Breast epithelium (tissue), 3 donors: ENCODE results near the gene ILRUN.

Source experiments
- CTCF ChIP-seq, 3 donors: fragments of 450-650 bp; IDR thresholded peaks; one replicate each; pipeline ENCODE4 v1.5.1; 2016 to 2017; ENCODE audit warnings: antibody characterized with exemption in 3 of 3, mild to moderate bottlenecking in 3 of 3, moderate library complexity in 3 of 3
- POLR2A ChIP-seq: fragments of 450-650 bp; IDR thresholded peaks from one replicate; pipeline ENCODE4 v1.6.1; 2016; ENCODE audit warnings: antibody characterized with exemption, mild to moderate bottlenecking, moderate library complexity

- TF ChIP-seq CTCF (IDR thresholded peaks at IDR 0.05) = no peak
- TF ChIP-seq POLR2A = no peak
These were observed 35.2 kb downstream of the ILRUN start for GRCh38 chr6:34661357-34661756.
